ENCODE data around the gene GRAMD1B.
"Not testable (repeated sequence)": the region's sequence is repeated elsewhere in the genome, so short reads cannot be mapped to it uniquely, and the experiment has no call there.

GRAMD1B gene

DNA sequence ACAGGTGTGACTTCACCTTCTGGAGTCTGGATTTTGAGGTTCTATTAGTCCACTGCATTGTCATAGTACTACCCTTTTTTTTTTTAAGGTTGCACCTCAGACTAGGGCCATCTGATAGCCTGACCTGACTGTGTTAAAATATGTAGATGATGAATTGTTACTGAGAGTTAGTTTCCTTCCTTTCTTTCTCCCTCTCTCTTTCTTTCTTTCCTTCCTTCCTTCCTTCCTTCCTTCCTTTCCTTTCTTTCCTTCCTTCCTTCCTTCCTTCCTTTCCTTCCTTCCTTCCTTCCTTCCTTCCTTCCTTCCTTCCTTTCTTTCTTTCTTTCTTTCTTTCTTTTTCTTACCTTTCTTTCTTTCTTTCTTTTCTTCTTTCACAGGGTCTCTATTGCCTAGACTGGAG is 83.2 kb downstream of the GRAMD1B start:
- DNase-seq, result not testable (repeated sequence)

- no peak for DNase-seq
Measured at GRCh38 chr11:123516238-123516637, 86.2 kb downstream of the GRAMD1B start.

DNA sequence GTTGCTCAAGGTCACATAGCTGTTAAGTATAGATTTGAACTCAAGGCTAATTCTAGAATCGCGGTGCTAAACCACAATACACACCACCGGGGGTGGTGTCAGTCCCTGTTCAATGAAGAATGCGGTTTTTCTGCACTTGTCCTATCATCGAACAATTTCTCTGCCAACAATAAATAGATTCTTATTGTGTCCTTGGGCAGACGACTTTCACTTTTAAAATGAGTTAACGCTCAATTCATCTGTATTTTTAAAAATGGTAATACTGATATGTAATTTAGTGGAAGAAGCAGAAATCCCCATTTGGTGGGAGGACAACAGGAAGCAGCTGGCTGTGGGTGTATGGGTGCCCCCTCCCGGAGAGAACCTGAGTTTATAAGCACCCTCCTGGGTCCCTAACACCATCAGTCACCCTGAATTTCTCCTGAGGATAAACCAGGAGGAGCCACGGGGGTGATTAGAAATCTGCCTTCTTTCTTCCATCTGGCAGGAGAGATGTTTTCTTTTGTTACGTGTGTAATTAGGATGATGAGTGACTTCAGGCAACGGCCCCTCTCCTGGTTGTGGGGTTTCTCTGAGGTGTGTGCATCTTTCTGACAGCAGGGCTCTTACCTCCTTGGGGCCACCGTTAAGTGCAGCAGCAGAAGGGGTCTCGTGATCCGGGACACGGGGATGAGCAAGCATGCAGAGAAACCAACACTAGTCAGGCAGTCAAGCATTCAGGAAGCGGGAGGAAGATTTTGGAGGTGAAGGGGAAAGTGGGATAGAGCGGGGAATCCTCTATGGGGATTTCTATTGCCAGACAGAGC is 87.7 kb downstream of the GRAMD1B start:
- no peak for DNase-seq

DNA sequence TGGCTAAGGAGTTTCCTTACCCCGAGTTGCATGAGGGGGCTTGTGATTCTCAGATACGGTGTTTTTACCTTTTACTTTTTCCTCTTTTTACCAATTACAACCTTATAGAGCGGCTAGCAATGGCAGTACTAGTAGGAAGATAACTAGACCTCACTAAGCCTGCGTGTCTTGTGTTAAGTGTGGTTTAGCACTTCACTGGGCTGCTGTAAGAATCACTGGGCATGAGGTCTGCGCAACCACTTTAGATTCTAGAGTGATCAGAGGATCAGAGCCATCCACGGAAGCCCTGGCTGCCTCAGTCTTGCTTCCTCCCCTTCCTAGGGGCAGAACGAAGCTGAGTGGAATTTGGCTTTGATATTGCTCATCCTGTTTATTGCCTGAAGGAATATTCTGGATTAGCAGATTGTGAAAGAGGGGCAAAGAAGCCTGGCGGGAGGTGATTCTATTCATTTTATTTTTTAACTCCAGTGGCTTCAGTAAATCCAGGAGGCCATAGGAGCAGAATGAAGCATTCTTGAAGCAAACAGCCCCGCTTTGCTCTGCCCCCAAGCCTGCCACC is 88.5 kb downstream of the GRAMD1B start:
- no peak for DNase-seq

- DNase-seq, result peak; percentile 4
Measured at GRCh38 chr11:123519055-123519796, 89.2 kb downstream of the GRAMD1B start.

GRCh38 chr11:123519797-123520193 is 89.7 kb downstream of the GRAMD1B start:
- DNase-seq, result no peak

- not testable (repeated sequence) for DNase-seq
Measured at GRCh38 chr11:123520476-123520875, 90.4 kb downstream of the GRAMD1B start.

GRCh38 chr11:123521001-123521400 is 90.9 kb downstream of the GRAMD1B start:
- no peak for DNase-seq

- no peak for DNase-seq
Measured at GRCh38 chr11:123521930-123522329, 91.9 kb downstream of the GRAMD1B start.

DNA sequence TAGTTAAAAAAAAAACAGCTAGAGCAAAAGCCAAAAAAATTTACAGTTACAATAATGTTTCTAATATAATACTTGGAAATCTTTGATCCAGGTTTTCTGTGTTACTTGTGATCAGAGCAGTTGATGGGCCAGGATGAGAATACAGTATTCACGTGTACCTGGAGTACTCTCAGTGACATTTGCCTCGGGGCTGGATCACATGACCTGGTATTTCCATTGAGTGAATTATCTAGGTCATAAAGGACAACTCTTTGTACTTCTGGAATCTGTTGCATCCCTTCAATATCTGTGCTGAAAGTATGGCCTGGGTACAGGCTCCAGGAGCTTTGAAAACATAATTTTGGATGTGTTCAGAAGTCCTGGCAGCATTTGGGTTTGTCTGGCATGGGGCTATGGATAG is 93.5 kb downstream of the GRAMD1B start:
- DNase-seq, result no peak

GRCh38 chr11:123525097-123525496 is 95.0 kb downstream of the GRAMD1B start:
- no peak for DNase-seq

GRCh38 chr11:123525511-123525918 is 95.4 kb downstream of the GRAMD1B start:
- DNase-seq, result no peak

- no peak for DNase-seq
Measured at GRCh38 chr11:123526027-123526805, 96.1 kb downstream of the GRAMD1B start.

GRCh38 chr11:123526918-123527317 is 96.8 kb downstream of the GRAMD1B start:
- DNase-seq, result no peak

GRCh38 chr11:123527526-123527925 is 97.5 kb downstream of the GRAMD1B start:
- DNase-seq, result no peak

DNA sequence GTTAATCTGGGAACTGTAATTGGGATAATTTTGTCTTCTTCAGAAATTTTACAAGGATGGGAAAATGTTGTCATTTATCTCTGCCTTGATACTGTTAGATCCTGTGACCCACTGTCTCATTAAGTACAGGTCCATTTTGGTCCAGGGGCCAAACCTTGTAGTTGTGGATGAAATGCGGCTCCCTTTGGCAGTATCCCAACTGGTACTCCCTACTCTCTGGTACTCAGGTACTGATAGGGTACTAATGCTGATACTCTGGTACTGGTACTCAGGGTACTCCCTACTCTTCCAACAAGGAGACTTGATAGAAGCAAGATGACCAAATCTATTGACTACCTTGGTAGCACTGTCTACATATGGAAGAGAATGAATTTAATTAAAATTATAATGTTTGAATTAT is 97.9 kb downstream of the GRAMD1B start:
- no peak for DNase-seq

GRCh38 chr11:123531325-123531724 is 101.3 kb downstream of the GRAMD1B start:
- DNase-seq, result no peak

DNA sequence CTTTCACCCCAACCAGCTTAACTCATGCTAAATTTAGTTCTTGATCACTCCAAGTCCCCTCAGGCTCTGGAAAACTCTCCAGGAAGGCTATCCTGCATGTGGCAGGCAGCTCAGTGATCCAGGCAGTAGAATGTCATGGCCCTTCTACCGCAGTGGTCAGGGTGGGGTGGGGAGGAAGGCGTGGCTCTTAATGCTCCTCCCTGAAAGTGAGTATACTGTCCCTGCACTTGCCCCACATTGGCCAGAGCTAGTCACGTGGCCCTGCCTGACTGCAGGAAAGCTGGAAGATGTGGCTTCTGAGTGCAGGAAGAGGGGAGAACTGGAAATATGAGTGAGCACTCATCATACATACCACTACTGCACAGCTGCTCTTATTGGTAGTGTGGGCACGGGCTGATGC is 102.1 kb downstream of the GRAMD1B start:
- no peak for DNase-seq

- no peak for DNase-seq
Measured at GRCh38 chr11:123535401-123535800, 105.3 kb downstream of the GRAMD1B start.

GRCh38 chr11:123536690-123537437 is 106.8 kb downstream of the GRAMD1B start:
- no peak for DNase-seq

DNA sequence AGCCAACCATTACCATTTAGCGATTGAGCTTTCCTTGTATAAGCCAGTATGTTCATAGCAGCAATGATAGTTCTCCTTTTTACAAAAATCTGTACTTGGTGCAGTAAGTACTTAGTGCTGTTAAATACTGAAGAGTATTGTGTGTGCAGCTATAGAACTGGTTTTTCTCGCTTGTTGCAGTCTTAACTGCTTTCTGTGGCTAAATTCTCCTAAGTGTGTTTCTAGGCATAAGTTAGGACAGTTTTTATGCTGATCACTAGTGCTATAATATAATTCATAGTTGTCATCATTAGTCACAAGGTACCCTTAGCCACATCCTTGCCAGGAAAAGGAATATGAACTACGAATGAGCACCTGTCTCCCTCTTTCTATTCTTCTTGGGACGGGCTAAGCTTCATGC is 107.7 kb downstream of the GRAMD1B start:
- DNase-seq, result no peak

- DNase-seq, result no peak
Measured at GRCh38 chr11:123543797-123544196, 113.7 kb downstream of the GRAMD1B start.
